H9 (cell line): Measurements from ENCODE around the gene ANKRD13A. TPM values are rescaled to one million over a fixed set of nuclear protein-coding genes. Genes with fewer than 3 reads are reported as not detected.

Source experiments
- DNase-seq: peaks from one replicate; pipeline ENCODE4 v3.0.0-alpha.2; 2017
- H2AFZ ChIP-seq: one replicate; pipeline ENCODE4 v1.6.1; 2013; ENCODE audit warnings: mild to moderate bottlenecking, low read length, control low read depth, moderate library complexity
- H2AK5ac ChIP-seq: 2 replicates; pipeline ENCODE4 v1.6.1; 2013; ENCODE audit warnings: low read length, control low read depth, mixed read lengths; ENCODE audit not compliant: insufficient read length
- H2BK120ac ChIP-seq: one replicate; pipeline ENCODE4 v1.6.1; 2013; ENCODE audit warnings: low read depth, mild to moderate bottlenecking, low read length, control low read depth, inconsistent platforms; ENCODE audit not compliant: poor library complexity, severe bottlenecking
- H2BK12ac ChIP-seq: 2 replicates; pipeline ENCODE4 v1.6.1; 2013; ENCODE audit warnings: low read length, control low read depth, mixed read lengths, low read depth; ENCODE audit not compliant: insufficient read length
- H2BK15ac ChIP-seq: 2 replicates; pipeline ENCODE4 v1.6.1; 2013; ENCODE audit warnings: low read depth, low read length, control low read depth
- H2BK20ac ChIP-seq: one replicate; pipeline ENCODE4 v1.6.1; 2013; ENCODE audit warnings: low read depth, mild to moderate bottlenecking, low read length, control low read depth, inconsistent platforms; ENCODE audit not compliant: poor library complexity, severe bottlenecking
- H2BK5ac ChIP-seq: 2 replicates; pipeline ENCODE4 v1.6.1; 2013; ENCODE audit warnings: low read length, control low read depth, mixed read lengths; ENCODE audit not compliant: insufficient read length
- H3K14ac ChIP-seq: 2 replicates; pipeline ENCODE4 v1.6.1; 2013; ENCODE audit warnings: low read length, control low read depth; ENCODE audit not compliant: insufficient read depth
- H3K18ac ChIP-seq: 2 replicates; pipeline ENCODE4 v1.6.1; 2013; ENCODE audit warnings: low read depth, mild to moderate bottlenecking, mixed read lengths, low read length, control low read depth; ENCODE audit not compliant: insufficient read length
- H3K23ac ChIP-seq: 2 replicates; pipeline ENCODE4 v1.6.1; 2013; ENCODE audit warnings: low read length, control low read depth, mixed read lengths, low read depth; ENCODE audit not compliant: insufficient read length
- H3K23me2 ChIP-seq: 2 replicates; pipeline ENCODE4 v1.6.1; 2013; ENCODE audit warnings: low read depth, mild to moderate bottlenecking, mixed read lengths, low read length, control low read depth; ENCODE audit not compliant: insufficient read length, poor library complexity, severe bottlenecking
- H3K27ac ChIP-seq: 2 replicates; pipeline ENCODE4 v1.5.1; 2013; ENCODE audit warnings: low read length, control low read depth, mixed read lengths, low read depth; ENCODE audit not compliant: insufficient read length
- H3K27me3 ChIP-seq: 2 replicates; pipeline ENCODE4 v1.6.1; 2013; ENCODE audit warnings: low read length, control low read depth, inconsistent platforms; ENCODE audit not compliant: insufficient read depth
- H3K4ac ChIP-seq: 2 replicates; pipeline ENCODE4 v1.6.1; 2013; ENCODE audit warnings: low read depth, mild to moderate bottlenecking, control low read depth, inconsistent platforms, low read length, moderate library complexity
- H3K4me1 ChIP-seq: 2 replicates; pipeline ENCODE4 v1.6.1; 2013; ENCODE audit warnings: low read length, control low read depth, inconsistent platforms; ENCODE audit not compliant: insufficient read depth
- H3K4me2 ChIP-seq: 2 replicates; pipeline ENCODE4 v1.6.1; 2013; ENCODE audit warnings: low read length, control low read depth, mixed read lengths; ENCODE audit not compliant: insufficient read length, insufficient read depth
- H3K56ac ChIP-seq: 2 replicates; pipeline ENCODE4 v1.6.1; 2013; ENCODE audit warnings: low read depth, mild to moderate bottlenecking, mixed read lengths, low read length, control low read depth; ENCODE audit not compliant: insufficient read length
- H3K79me1 ChIP-seq: 2 replicates; pipeline ENCODE4 v1.6.1; 2013; ENCODE audit warnings: low read depth, mild to moderate bottlenecking, moderate library complexity, low read length, control low read depth, inconsistent platforms; ENCODE audit not compliant: insufficient read depth, poor library complexity, severe bottlenecking
- H3K79me2 ChIP-seq: 2 replicates; pipeline ENCODE4 v1.6.1; 2013; ENCODE audit warnings: low read length, control low read depth, inconsistent platforms; ENCODE audit not compliant: insufficient read depth
- H3K9ac ChIP-seq: 2 replicates; pipeline ENCODE4 v1.6.1; 2013; ENCODE audit warnings: low read length, control low read depth, mixed read lengths; ENCODE audit not compliant: insufficient read length; ENCODE audit errors: extremely low read depth
- H3K9me3 ChIP-seq: one replicate; pipeline ENCODE4 v1.6.1; 2013; ENCODE audit warnings: low read depth, low read length, inconsistent platforms; ENCODE audit not compliant: control insufficient read depth
- H3T11ph ChIP-seq: one replicate; pipeline ENCODE4 v1.6.1; 2013; ENCODE audit warnings: mild to moderate bottlenecking, low read length, control low read depth, inconsistent platforms
- H4K20me1 ChIP-seq: one replicate; pipeline ENCODE4 v1.6.1; 2013; ENCODE audit not compliant: control insufficient read depth, insufficient read length, insufficient read depth
- H4K5ac ChIP-seq: 2 replicates; pipeline ENCODE4 v1.6.1; 2013; ENCODE audit warnings: low read depth, mild to moderate bottlenecking, mixed read lengths, low read length, control low read depth; ENCODE audit not compliant: insufficient read length
- H4K8ac ChIP-seq: replicated peaks from 2 replicates; pipeline ENCODE4 v1.6.1; 2013; ENCODE audit warnings: low read length, control low read depth, mixed read lengths, low read depth; ENCODE audit not compliant: insufficient read length
- H4K91ac ChIP-seq: 2 replicates; pipeline ENCODE4 v1.6.1; 2013; ENCODE audit warnings: low read depth, mild to moderate bottlenecking, moderate library complexity, mixed read lengths, low read length, control low read depth; ENCODE audit not compliant: insufficient read length
- H3K27ac Mint-ChIP-seq, 3 experiments: 2 replicates in 2 of 3; 3 replicates in 1 of 3; pipeline ENCODE4 v1.8.0; 2020 to 2021; ENCODE audit warnings: mixed read lengths in 3 of 3, mild to moderate bottlenecking in 1 of 3, moderate library complexity in 1 of 3
- H3K27me3 Mint-ChIP-seq: 2 replicates; pipeline ENCODE4 v1.8.0; 2021; ENCODE audit warnings: low read depth, mild to moderate bottlenecking, moderate library complexity, mixed read lengths
- H3K36me3 Mint-ChIP-seq, 3 experiments: 2 replicates in 2 of 3; 3 replicates in 1 of 3; pipeline ENCODE4 v1.8.0; 2020 to 2021; ENCODE audit warnings: low read depth in 3 of 3, mixed read lengths in 3 of 3; ENCODE audit not compliant: insufficient read depth in 1 of 3
- H3K4me1 Mint-ChIP-seq, 2 experiments: 2 replicates each; pipeline ENCODE4 v1.8.0; 2020; ENCODE audit warnings: mixed read lengths in 2 of 2
- H3K4me3 Mint-ChIP-seq, 2 experiments: 2 replicates in 1 of 2; 3 replicates in 1 of 2; pipeline ENCODE4 v1.8.0; 2020 to 2021; ENCODE audit warnings: mild to moderate bottlenecking in 2 of 2, mixed read lengths in 2 of 2, moderate library complexity in 1 of 2
- H3K9me3 Mint-ChIP-seq, 2 experiments: 2 replicates in 1 of 2; 3 replicates in 1 of 2; pipeline ENCODE4 v1.8.0; 2020; ENCODE audit warnings: mild to moderate bottlenecking in 2 of 2, mixed read lengths in 2 of 2, moderate library complexity in 1 of 2
- CTCF ChIP-seq: fragments of 200-600 bp; sonication (generic); conservative IDR thresholded peaks from 3 replicates; pipeline ENCODE4 v1.8.0; 2021; ENCODE audit warnings: antibody characterized with exemption, mild to moderate bottlenecking
- WGBS: extraction: QIAGEN DNeasy Blood & Tissue Kit; methylation state at CpG from one replicate; pipeline ENCODE4 v1.1.7; 2013; ENCODE audit warnings: missing lambda C conversion rate, low lambda C conversion rate, mixed read lengths; ENCODE audit not compliant: insufficient read length; ENCODE audit errors: extremely low coverage; 5-methylcytosine and 5-hydroxymethylcytosine counted together
- total RNA-seq: library from RNA; stranded (reverse); gene quantifications from 2 replicates; pipeline ENCODE4 v1.2.1, GENCODE V29; 2021

ANKRD13A gene
- total RNA-seq, 1 experiment from 2014 or later = 18.0 TPM

GRCh38 chr12:110024051-110024450 lies 24.8 kb downstream of the ANKRD13A start:
- Histone ChIP-seq H2BK15ac (no peak overlapping the region), H3K9ac (no peak overlapping the region), H2BK120ac (no peak overlapping the region), H4K91ac (no peak overlapping the region), H3K18ac (no peak overlapping the region), H3K56ac (no peak overlapping the region), H3K27me3 (no peaks in the 10 kb centered on the region), H4K5ac (no peak overlapping the region), H2BK12ac (no peak overlapping the region), H4K8ac (no peak overlapping the region), H4K20me1 (no peaks in the 10 kb centered on the region), H3K9me3 (no peaks in the 10 kb centered on the region), H3K4me2 (no peak overlapping the region), H2AK5ac (no peak overlapping the region), H3K23ac (no peak overlapping the region), H3K79me2 (no peaks in the 10 kb centered on the region), H3K4ac (no peak overlapping the region), H2AFZ (no peak overlapping the region), H3T11ph (no peak overlapping the region), H2BK5ac (no peak overlapping the region), H3K4me1 (peaks cover 3% of the 10 kb centered on the region; the same call in 1 of the 2 replicates), H3K23me2 (no peaks in the 10 kb centered on the region), H3K27ac (no peak overlapping the region), H3K14ac (no peak overlapping the region), H2BK20ac (no peak overlapping the region), H3K79me1 (no peaks in the 10 kb centered on the region)
- no peak for TF ChIP-seq CTCF
- no peak for DNase-seq
- WGBS = no CpG with 5 or more reads among the region's 2 CpGs
- Mint-ChIP-seq H3K27ac (peak overlapping the region in 2 of 3 experiments; percentile 47 to 66; a peak in 2 of 7 replicates), H3K9me3 (no peaks in the 10 kb centered on the region), H3K4me3 (no peak overlapping the region), H3K27me3 (no peaks in the 10 kb centered on the region), H3K4me1 (peaks cover 19 to 22% of the 10 kb centered on the region in 2 experiments), H3K36me3 (peaks cover 2 to 33% (median 4%) of the 10 kb centered on the region in 3 experiments; a peak in 5 of 7 replicates)
